ENCODE results near the gene C11orf97. TPM values are rescaled to one million over a fixed set of nuclear protein-coding genes. Genes with fewer than 3 reads are reported as not detected.

Gene C11orf97, protein sequence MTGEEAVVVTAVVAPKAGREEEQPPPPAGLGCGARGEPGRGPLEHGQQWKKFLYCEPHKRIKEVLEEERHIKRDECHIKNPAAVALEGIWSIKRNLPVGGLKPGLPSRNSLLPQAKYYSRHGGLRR
- not detected in 2 replicates for total RNA-seq

DNA sequence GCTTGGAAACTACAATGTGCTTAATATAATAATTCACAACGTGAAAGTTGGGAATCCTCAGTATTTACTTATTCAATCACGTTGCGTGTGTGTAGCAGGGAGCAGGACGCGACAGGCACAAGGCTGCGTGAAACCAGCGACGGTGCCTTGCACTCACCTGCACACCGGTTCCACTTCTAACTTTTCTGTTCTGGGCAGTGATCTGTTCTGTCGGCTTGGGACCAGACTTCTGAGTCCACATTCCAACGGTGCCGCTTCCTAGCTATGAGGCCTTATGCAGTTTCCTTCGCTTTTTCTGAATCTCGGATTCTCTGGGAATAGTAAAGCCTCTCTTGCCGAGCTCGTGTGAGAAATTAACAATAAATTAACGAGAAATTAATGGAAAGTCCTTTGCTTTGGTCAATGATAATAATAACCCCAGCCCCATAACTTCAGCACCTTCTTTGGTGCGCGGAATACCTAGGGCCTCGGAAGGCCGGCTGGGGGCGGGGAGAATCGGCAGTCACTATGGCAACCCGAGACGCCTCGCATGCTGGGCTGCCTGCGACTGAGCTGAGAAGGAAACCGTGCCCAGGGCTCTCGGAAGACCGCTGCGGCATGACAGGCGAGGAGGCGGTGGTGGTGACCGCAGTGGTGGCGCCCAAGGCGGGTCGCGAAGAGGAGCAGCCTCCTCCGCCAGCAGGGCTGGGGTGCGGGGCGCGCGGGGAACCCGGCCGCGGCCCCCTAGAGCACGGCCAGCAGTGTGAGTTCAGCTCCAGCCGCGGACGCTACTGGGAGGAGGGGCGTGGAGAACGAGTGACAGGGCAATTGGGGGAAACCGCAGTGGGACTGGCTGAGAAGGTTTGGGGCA, at the start of gene C11orf97:
Gene C11orf97, plus strand, starts transcription at position 530 of the 850 bp plus-strand sequence. Its CDS starts 68 bp downstream, at position 598.

DNA sequence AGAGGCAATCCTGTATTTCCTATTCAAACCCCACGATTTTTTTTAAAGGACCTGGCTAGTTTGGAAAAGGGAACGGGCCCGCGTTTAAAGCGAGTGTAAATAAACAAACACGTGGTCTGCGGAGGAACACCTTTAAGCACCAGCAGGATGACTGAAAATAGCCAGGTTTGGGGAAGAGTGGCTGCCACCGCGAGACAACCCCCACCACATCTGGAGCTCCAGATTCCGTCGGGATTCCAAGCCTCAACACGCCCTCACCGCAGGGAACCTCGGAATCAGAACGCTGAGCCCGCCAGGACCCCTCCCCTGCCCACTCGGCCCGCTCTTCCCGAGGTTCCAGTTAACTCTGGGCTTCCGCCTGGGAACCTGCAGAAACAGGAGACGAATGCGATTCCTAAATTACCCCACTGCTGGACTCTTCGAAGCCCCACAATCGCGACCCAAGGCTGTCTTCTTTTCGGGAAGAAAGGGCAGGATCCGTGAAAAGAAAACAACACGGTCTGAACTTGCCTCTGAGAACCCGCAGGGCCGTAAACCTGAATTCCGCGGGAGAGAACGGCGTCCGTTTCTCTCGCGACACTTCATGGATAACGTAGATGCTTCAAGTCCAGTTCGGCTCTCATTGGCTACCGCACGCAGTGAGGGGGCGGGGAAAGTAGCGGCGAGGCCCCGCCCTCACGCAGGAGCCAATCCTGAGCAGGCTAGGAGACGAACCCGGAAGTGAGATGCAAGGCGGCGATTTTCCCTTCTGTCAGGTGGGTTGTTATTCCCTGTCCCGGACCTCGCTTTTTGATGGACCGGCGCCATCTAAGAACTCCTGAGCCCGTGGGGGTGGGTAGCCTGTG, 18.8 kb upstream of the C11orf97 start, which contains the start of the genes ANKRD49 and MRE11:
Gene ANKRD49, plus strand, starts transcription at position 704 of the 845 bp plus-strand sequence. CDS start 2,710 bp downstream, outside the sequence.
Gene MRE11, minus strand, starts transcription at position 564 of the 845 bp plus-strand sequence. CDS start 1,043 bp downstream, outside the sequence.

DNA sequence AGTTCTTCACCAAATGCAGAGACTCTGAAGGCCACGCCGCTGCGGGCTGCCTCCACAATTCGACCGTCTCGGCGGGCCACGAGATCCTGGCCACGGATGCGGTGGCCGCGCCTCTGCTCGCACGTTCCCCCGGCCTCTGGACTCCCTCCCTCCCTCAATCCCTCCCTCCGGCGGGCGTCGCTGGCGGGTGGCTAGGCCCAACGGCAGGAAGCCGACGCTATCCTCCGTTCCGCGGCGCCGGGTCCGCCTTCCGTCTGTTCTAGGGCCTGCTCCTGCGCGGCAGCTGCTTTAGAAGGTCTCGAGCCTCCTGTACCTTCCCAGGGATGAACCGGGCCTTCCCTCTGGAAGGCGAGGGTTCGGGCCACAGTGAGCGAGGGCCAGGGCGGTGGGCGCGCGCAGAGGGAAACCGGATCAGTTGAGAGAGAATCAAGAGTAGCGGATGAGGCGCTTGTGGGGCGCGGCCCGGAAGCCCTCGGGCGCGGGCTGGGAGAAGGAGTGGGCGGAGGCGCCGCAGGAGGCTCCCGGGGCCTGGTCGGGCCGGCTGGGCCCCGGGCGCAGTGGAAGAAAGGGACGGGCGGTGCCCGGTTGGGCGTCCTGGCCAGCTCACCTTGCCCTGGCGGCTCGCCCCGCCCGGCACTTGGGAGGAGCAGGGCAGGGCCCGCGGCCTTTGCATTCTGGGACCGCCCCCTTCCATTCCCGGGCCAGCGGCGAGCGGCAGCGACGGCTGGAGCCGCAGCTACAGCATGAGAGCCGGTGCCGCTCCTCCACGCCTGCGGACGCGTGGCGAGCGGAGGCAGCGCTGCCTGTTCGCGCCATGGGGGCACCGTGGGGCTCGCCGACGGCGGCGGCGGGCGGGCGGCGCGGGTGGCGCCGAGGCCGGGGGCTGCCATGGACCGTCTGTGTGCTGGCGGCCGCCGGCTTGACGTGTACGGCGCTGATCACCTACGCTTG, 31.7 kb downstream of the C11orf97 start, which contains the start of gene FUT4:
Gene FUT4, plus strand, starts transcription at position 227 of the 951 bp plus-strand sequence. Its CDS starts 213 bp downstream, at position 440.

DNA sequence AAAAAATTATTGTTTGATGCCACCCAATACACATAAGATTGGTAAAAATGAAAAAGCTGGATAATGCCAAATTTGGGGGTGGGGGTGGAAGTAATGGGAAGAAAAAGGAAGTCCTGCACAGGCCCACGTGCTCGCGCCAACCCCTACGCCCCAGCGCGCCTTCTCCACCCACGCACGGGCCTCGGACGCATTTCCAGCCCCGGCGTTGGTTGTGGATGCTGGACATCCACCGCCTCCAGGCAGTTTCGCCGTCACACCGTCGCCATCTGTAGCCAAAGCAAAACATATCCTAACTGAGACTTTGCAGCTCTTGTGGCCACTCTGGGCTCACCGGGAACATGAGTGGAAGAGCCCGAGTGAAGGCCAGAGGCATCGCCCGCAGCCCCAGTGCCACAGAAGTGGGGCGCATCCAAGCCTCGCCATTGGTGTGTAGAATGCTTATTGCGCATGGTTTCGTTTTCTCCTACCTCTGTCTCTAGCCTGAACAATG, 55.0 kb downstream of the C11orf97 start, which contains the start of gene PIWIL4:
Gene PIWIL4, plus strand, starts transcription at position 188 of the 490 bp plus-strand sequence. Its CDS starts 151 bp downstream, at position 339.

Other genes starting within 250 kb of the C11orf97 start
- gene IZUMO1R, start 207.9 kb upstream of the C11orf97 start, total RNA-seq, result not detected in 2 replicates
- gene GPR83, start 111.0 kb upstream of the C11orf97 start, total RNA-seq, result under 0.01 TPM in 2 replicates
- 9.6 and 16.4 TPM in 2 replicates for gene MRE11, start 18.6 kb upstream of the C11orf97 start, total RNA-seq
- gene ANKRD49, start 18.5 kb upstream of the C11orf97 start, total RNA-seq, result 15.4 and 24.9 TPM in 2 replicates
- gene FUT4, start 31.5 kb downstream of the C11orf97 start, total RNA-seq, result 1.5 and 2.2 TPM in 2 replicates
- gene PIWIL4, start 54.9 kb downstream of the C11orf97 start, total RNA-seq, result 0.85 and 1.2 TPM in 2 replicates

All from tracheal epithelial cell (primary cell).